Measurements from ENCODE around the gene KCNQ5.

Gene KCNQ5

DNA sequence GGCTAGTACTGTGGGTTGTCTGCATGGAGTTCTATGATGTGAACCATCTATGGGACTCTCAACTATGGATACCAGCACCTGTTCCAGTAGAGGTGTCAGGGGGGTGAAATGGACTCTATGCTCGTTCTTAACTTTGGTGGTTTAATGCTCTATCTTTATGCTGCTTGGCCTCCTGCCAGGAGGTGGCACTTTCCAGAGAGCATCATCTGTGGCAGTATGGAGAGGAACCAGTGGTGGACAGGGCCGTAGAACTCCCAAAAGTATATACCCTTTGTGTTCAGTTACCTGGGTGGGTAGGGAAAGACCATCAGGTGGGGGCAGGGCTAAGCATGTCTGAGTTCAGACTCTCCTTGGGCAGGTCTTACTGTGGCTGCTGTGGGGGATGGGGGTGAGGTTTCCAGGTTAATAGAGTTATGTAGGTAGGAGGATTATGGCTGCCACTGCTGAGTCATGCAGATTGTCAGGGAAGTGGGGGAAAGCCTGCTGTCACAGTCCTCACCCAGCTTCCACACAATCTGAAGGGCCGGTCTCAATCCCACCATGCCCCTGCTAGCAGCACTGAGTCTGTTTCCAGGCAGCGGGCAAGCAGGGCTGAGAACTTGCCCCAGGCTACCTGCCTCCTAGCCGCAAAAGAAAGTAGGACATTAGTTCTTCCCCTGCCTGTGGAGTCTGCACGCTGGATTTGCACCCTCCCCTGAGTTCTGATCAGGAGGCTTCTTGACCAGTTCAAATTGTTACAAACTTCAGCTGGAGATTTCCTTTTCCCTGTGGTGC lies 284.0 kb downstream of the KCNQ5 start:
- DNase-seq (ENCODE audit: low read depth) = no peak

GRCh38 chr6:72911463-72912155 lies 289.7 kb downstream of the KCNQ5 start:
- DNase-seq (ENCODE audit: low read depth) = no peak

DNA sequence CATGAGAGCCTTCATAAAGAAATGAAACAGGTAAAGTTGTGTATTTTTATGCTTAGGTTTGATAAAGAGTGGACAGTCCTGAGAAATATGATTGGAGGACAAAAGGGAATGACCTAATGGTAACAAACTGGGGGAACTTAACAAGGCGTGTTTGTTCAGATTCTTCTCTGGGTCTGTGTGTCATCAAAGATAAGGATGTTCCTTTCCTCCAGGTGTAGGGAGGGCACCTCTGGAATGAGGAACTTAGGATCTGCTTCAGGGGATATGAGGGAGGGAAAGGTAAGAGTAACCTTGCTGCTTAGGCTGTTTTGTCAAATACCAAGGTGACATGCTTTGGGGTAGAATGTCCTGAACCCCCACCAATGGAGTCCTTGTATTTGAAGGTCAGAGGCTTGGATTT lies 291.9 kb downstream of the KCNQ5 start:
- DNase-seq (ENCODE audit: low read depth) = no peak

DNA sequence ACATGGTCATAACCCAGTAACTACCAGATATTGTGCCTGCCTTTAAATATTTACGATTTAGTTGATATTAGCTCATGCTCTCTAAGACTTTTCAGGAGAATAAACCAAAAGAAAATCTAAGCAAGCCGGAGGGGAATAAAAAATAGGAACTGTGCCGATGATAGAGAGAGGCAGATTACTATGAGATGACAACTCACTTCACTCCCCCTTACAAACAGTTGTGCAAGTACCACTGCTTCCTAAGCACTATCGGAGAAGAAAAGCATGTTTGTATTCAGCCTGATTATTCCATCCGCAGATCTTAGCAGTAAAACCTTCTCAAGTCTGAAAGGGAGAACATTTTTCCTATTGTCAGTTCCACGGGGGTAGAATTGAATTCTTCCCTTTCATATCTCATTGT lies 294.4 kb downstream of the KCNQ5 start:
- no peak for DNase-seq (ENCODE audit: low read depth)

- no peak for DNase-seq (ENCODE audit: low read depth)
Measured at GRCh38 chr6:72916906-72917305, 295.0 kb downstream of the KCNQ5 start.

- DNase-seq (ENCODE audit: low read depth) = no peak
Measured at GRCh38 chr6:72922401-72922800, 300.5 kb downstream of the KCNQ5 start.

- no peak for DNase-seq (ENCODE audit: low read depth)
Measured at GRCh38 chr6:72925136-72925535, 303.3 kb downstream of the KCNQ5 start.

GRCh38 chr6:72930556-72931132 lies 308.8 kb downstream of the KCNQ5 start:
- DNase-seq (ENCODE audit: low read depth) = no peak

DNA sequence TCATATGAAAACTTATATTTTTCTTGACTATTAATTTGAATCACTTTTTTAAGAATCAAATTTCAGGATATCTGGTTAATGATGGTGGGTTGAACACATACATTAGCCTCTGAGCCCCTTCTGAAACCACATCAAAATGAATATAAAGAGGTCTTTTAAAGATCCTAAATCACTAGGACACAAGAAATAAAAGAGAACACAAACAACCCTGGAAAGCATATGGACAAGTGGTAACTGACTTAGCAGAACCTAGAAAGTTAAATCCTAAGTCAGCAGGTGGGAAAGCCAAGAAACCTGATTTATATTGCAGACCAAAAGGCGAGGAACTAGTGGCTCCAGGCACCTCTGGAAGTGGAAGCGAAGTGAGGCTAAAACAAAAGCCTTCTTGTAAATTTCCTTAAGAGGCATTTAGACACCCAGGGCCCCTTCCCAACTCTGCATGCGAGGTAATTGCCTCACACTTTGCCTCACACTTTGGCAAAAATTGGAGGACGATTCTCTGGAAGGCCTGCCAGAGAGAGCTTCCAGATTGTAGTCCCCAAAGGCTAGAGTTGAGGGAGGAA lies 309.5 kb downstream of the KCNQ5 start:
- no peak for DNase-seq (ENCODE audit: low read depth)

DNA sequence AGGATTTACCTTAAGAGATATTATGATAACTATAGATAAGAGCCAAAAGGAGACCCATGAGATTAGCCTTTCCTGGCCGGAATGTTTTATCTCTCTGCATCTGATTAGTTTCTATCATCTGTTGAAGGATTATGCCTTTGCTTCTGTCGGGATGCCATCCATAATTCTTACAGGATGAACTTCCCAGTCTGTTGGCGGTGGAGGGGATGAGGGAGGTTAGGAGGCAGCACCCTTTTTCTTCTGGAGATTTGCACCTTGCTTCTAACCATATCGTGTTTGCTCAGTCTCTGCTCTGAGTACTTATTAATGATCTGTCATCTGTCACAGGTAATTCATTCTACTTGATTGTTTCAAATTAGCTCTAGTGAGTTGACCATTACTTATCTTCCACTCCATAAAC lies 311.4 kb downstream of the KCNQ5 start:
- DNase-seq (ENCODE audit: low read depth) = no peak

- no peak for DNase-seq (ENCODE audit: low read depth)
Measured at GRCh38 chr6:72936766-72937559, 315.1 kb downstream of the KCNQ5 start.

- no peak for DNase-seq (ENCODE audit: low read depth)
Measured at GRCh38 chr6:72938104-72938503, 316.2 kb downstream of the KCNQ5 start.

GRCh38 chr6:72939004-72939403 lies 317.1 kb downstream of the KCNQ5 start:
- DNase-seq (ENCODE audit: low read depth) = no peak

- no peak for DNase-seq (ENCODE audit: low read depth)
Measured at GRCh38 chr6:72940265-72940664, 318.4 kb downstream of the KCNQ5 start.

- no peak for DNase-seq (ENCODE audit: low read depth)
Measured at GRCh38 chr6:72941263-72941662, 319.4 kb downstream of the KCNQ5 start.

GRCh38 chr6:72941751-72942150 lies 319.9 kb downstream of the KCNQ5 start:
- no peak for DNase-seq (ENCODE audit: low read depth)

GRCh38 chr6:72943699-72944098 lies 321.8 kb downstream of the KCNQ5 start:
- DNase-seq (ENCODE audit: low read depth) = no peak

DNA sequence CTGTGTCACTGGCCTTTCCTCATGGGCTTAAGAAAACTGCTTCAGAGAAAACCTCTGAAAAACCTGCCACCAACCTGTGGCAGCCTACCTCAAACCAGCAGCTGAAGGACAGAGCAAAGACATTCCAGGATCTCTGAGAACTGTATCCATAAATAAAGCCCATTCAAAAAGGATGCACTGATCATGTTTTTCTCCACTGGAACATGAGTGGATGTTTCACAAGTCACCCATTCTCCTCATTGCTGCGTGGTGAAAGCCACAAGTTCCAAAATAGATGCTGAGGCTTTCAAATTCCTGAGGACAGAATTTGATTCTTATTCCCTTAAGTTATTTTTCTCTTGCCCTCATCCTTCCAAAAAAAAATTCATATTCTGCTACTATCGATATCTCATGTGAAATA lies 322.8 kb downstream of the KCNQ5 start:
- DNase-seq (ENCODE audit: low read depth) = no peak

- no peak for DNase-seq (ENCODE audit: low read depth)
Measured at GRCh38 chr6:72946774-72947173, 324.9 kb downstream of the KCNQ5 start.

- no peak for DNase-seq (ENCODE audit: low read depth)
Measured at GRCh38 chr6:72947534-72947933, 325.7 kb downstream of the KCNQ5 start.

GRCh38 chr6:72948153-72948552 lies 326.3 kb downstream of the KCNQ5 start:
- no peak for DNase-seq (ENCODE audit: low read depth)

All from HS-27A (cell line).